Measurements from ENCODE around the gene IFT81. TPM values are rescaled to one million over a fixed set of nuclear protein-coding genes. Genes with fewer than 3 reads are reported as not detected.
A peak's percentile ranks its signal among the peaks of the same experiment; 100 is the strongest.
"Not testable (repeated sequence)": the region's sequence is repeated elsewhere in the genome, so short reads cannot be mapped to it uniquely, and the experiment has no call there.

Gene IFT81
- total and polyA plus RNA-seq, 2 donors = 7.3 to 8.0 TPM

DNA sequence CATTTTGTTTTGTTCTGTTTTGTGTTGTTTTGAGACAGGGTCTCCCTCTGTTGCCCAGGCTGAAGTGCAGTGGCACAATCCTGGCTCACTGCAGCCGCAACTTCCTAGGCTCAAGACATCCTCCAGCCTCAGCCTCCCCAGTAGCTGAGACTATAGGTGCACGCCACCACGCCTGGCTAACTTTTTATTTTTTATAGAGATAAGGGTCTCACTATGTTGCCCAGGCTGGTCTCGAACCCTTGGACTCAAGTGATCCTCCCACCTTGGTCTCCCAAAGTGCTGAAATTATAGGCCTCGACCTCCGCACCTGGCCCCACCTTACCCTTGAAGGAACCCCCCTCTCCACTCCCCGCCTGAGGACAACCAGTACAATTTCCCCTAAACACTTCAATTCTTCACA is 7.5 kb upstream of the IFT81 start:
- Histone ChIP-seq H3K4me3 (ENCODE audit: low read length in 2 of 2) (no peak overlapping the region), H3K36me3 (ENCODE audit: control insufficient read depth in 2 of 2, insufficient read depth in 2 of 2, low read length in 1 of 2) (no peaks in the 10 kb centered on the region), H3K4me1 (ENCODE audit: control insufficient read depth in 2 of 2, insufficient read depth in 2 of 2, low read length in 2 of 2) (no peaks in the 10 kb centered on the region), H3K27me3 (ENCODE audit: control insufficient read depth in 2 of 2, insufficient read depth in 1 of 2, low read length in 1 of 2) (no peaks in the 10 kb centered on the region), H3K9me3 (ENCODE audit: control insufficient read depth in 2 of 2, insufficient read depth in 1 of 2, low read length in 1 of 2) (no peaks in the 10 kb centered on the region), H3K27ac (ENCODE audit: low read depth in 1 of 2, low read length in 1 of 2) (no peak overlapping the region)
- no peak for DNase-seq (ENCODE audit: low read depth in 6 of 9, low spot score in 9 of 9)
- WGBS = 97% methylated on average over 7 of the region's 7 CpGs

DNA sequence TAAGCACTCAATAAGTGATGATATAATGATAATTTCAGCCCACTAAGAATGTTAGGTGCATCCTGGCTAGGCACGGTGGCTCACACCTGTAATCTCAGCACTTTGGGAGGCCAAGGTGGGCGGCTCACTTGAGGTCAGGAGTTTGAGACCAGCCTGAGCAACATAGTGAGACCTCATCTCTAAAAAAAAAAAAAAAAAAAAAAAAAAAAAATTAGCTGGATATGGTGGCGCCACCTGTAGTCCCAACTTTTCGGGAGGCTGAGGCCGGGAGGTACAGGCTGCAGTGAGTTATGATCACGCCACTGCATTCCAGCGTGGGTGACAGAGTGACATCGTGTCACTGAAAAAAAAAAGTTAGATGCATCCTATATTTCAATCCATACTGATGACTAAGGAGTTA is 6.9 kb upstream of the IFT81 start:
- not testable (repeated sequence) for H3K27me3 ChIP-seq (ENCODE audit: control insufficient read depth in 2 of 2, insufficient read depth in 1 of 2, low read length in 1 of 2); H3K4me3 ChIP-seq (ENCODE audit: low read length in 2 of 2); H3K27ac ChIP-seq (ENCODE audit: low read depth in 1 of 2, low read length in 1 of 2); H3K9me3 ChIP-seq (ENCODE audit: control insufficient read depth in 2 of 2, insufficient read depth in 1 of 2, low read length in 1 of 2); H3K4me1 ChIP-seq (ENCODE audit: control insufficient read depth in 2 of 2, insufficient read depth in 2 of 2, low read length in 2 of 2); DNase-seq (ENCODE audit: low read depth in 6 of 9, low spot score in 9 of 9); H3K36me3 ChIP-seq (ENCODE audit: control insufficient read depth in 2 of 2, insufficient read depth in 2 of 2, low read length in 1 of 2)
- WGBS = 95% methylated on average over 8 of the region's 8 CpGs

DNA sequence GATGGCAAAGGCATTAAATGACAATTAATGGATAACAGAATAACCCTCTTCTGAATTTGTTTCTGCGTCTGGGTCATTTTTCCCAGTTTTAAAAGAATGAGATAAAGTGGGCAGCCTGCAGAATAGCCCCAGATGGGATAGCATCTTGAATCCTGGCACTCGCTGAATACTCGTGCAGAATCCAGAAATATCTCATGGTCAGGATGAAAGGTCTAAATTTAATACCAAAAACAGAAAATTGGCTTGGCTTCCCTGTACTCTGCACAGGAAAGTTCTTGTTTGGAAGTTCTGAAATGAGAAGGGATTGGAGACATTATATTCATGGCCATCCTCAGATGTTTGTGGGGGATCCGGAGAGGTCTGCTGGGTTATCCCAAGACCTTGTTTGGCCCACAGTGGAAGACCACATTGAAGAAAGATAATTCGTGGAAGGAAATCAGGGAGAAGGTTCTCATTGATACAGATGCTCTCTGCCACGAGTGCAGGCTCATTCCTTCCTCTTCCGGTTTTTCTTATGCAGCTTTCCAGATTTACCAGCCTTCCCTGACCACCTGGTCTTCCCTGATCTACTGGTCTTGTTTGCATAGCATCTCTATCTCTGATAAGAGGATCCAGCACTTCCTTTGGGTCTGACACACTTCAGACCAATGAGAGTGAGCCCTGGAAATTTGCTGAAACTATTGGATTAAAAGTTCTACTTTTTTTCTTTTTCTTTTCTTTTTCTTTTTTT is 6.0 kb upstream of the IFT81 start:
- H3K27ac ChIP-seq (ENCODE audit: low read depth in 1 of 2, low read length in 1 of 2) = no peak overlapping the region
- H3K4me3 ChIP-seq (ENCODE audit: low read length in 2 of 2) = no peak overlapping the region
- DNase-seq (ENCODE audit: low read depth in 6 of 9, low spot score in 9 of 9) = no peak
- no peaks in the 10 kb centered on the region for H3K9me3 ChIP-seq (ENCODE audit: control insufficient read depth in 2 of 2, insufficient read depth in 1 of 2, low read length in 1 of 2)
- 62% methylated on average over 7 of the region's 7 CpGs for WGBS
- no peaks in the 10 kb centered on the region for H3K27me3 ChIP-seq (ENCODE audit: control insufficient read depth in 2 of 2, insufficient read depth in 1 of 2, low read length in 1 of 2)
- no peaks in the 10 kb centered on the region for H3K36me3 ChIP-seq (ENCODE audit: control insufficient read depth in 2 of 2, insufficient read depth in 2 of 2, low read length in 1 of 2)
- no peaks in the 10 kb centered on the region for H3K4me1 ChIP-seq (ENCODE audit: control insufficient read depth in 2 of 2, insufficient read depth in 2 of 2, low read length in 2 of 2)

DNA sequence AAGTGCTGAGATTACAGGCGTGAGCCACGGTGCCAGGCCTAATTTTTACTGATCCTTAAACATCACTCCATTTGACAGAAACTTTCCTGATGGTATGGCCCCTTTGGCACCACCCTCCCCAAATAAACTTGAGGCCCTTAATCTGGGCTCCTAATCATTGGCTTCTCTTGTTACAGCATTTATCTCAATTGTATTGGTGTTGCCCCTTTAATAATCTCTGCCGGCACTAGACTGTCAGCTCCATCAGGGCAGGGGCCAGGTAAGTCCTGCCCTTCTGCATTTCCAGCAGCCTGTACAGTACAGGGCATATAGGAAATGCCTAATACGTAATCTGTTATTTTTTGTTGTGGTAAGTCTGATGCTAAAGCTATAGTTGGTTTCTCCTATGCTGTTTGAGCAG is 1.2 kb upstream of the IFT81 start:
- Histone ChIP-seq H3K4me1 (ENCODE audit: control insufficient read depth in 2 of 2, insufficient read depth in 2 of 2, low read length in 2 of 2) (peaks cover 3 to 8% of the 10 kb centered on the region in 2 donors), H3K27ac (ENCODE audit: low read depth in 1 of 2, low read length in 1 of 2) (no peak overlapping the region), H3K9me3 (ENCODE audit: control insufficient read depth in 2 of 2, insufficient read depth in 1 of 2, low read length in 1 of 2) (no peaks in the 10 kb centered on the region), H3K4me3 (ENCODE audit: low read length in 2 of 2) (no peak overlapping the region), H3K36me3 (ENCODE audit: control insufficient read depth in 2 of 2, insufficient read depth in 2 of 2, low read length in 1 of 2) (no peaks in the 10 kb centered on the region), H3K27me3 (ENCODE audit: control insufficient read depth in 2 of 2, insufficient read depth in 1 of 2, low read length in 1 of 2) (no peaks in the 10 kb centered on the region)
- DNase-seq (ENCODE audit: low read depth in 6 of 9, low spot score in 9 of 9) = no peak
- WGBS = 95% methylated on average over 4 of the region's 4 CpGs

DNA sequence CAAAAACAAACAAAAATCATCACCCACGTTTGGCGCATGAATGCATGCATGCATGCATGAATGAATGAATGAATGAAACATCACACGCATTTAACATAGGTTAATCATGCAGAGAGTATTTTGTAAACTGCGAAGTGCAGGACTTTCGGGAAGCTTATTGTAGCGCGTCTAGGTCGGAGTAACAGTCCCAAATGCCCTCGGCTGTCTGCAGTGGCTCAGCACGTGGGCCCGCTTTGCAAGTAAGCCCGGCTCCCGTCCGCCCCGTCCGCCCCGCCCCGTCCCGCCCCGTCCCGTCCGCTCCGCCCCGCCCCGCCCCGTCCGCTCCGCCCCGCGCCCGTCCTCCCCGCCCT is 263 bp upstream of the IFT81 start:
- Histone ChIP-seq H3K27ac (ENCODE audit: low read depth in 1 of 2, low read length in 1 of 2) (no peak overlapping the region), H3K4me3 (ENCODE audit: low read length in 2 of 2) (peak overlapping the region in 1 of 2 donors; percentile 94), H3K4me1 (ENCODE audit: control insufficient read depth in 2 of 2, insufficient read depth in 2 of 2, low read length in 2 of 2) (peaks cover 3 to 8% of the 10 kb centered on the region in 2 donors), H3K36me3 (ENCODE audit: control insufficient read depth in 2 of 2, insufficient read depth in 2 of 2, low read length in 1 of 2) (peaks cover 0 to 1% of the 10 kb centered on the region in 2 donors), H3K27me3 (ENCODE audit: control insufficient read depth in 2 of 2, insufficient read depth in 1 of 2, low read length in 1 of 2) (no peaks in the 10 kb centered on the region), H3K9me3 (ENCODE audit: control insufficient read depth in 2 of 2, insufficient read depth in 1 of 2, low read length in 1 of 2) (no peaks in the 10 kb centered on the region)
- WGBS = 8% methylated on average over 32 of the region's 32 CpGs
- peak in 1 of 9 donors; percentile 26 for DNase-seq (ENCODE audit: low read depth in 6 of 9, low spot score in 9 of 9)

DNA sequence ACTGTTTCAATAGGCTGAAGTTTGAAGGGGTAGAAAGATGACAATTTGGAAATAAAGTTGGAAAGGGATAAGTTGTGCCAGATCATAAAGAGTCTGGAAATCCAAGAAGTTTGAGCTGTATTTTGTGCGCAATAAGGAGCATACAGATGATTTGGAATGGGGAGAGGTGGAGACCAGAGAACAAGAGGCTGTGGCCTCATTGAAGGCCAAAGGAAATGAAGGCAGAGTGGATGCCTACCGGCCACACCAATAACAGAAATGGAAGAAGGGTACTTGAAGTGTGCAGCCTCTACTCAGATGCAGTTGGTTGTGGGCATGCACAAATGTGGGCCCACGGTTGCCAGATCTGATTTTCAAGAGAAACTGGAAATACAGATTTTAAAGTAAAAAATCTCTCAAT is 2.4 kb downstream of the IFT81 start:
- Histone ChIP-seq H3K4me3 (ENCODE audit: low read length in 2 of 2) (no peak overlapping the region), H3K27ac (ENCODE audit: low read depth in 1 of 2, low read length in 1 of 2) (no peak overlapping the region), H3K27me3 (ENCODE audit: control insufficient read depth in 2 of 2, insufficient read depth in 1 of 2, low read length in 1 of 2) (no peaks in the 10 kb centered on the region), H3K9me3 (ENCODE audit: control insufficient read depth in 2 of 2, insufficient read depth in 1 of 2, low read length in 1 of 2) (no peaks in the 10 kb centered on the region), H3K4me1 (ENCODE audit: control insufficient read depth in 2 of 2, insufficient read depth in 2 of 2, low read length in 2 of 2) (peaks cover 3 to 8% of the 10 kb centered on the region in 2 donors), H3K36me3 (ENCODE audit: control insufficient read depth in 2 of 2, insufficient read depth in 2 of 2, low read length in 1 of 2) (peaks cover 0 to 2% of the 10 kb centered on the region in 2 donors)
- no peak for DNase-seq (ENCODE audit: low read depth in 6 of 9, low spot score in 9 of 9)
- 97% methylated on average over 3 of the region's 3 CpGs for WGBS

DNA sequence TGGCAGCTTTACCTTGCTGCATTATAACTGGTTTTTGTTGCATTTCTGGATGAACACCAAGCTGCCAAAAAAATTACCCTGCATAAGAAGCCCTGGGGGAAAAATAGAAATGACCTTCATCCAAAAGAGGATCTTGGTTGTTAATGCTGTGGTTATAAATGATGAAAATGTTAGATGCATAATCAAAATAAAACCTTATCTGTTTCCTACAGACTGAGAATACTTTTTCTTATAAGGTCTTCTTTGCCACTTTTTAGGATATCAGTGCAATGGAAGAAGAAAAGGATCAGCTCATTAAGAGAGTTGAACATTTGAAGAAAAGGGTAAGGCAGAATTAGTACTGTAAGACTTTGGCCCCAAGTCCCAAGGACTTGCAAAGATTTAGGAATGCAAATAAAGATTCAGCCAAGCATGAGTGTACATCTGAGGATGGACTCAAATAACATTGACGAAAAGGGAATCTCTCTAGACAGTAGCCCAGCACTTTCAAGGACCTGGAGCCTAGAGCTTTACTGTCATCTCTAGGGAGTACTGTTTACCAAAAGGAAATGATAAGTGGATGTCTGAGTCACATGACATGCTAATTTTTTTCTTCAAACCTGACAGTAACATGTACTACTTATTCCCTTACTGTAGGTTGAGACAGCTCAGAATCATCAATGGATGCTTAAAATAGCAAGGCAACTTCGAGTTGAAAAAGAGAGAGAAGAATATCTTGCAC is 10.7 kb downstream of the IFT81 start:
- Histone ChIP-seq H3K4me3 (ENCODE audit: low read length in 2 of 2) (no peak overlapping the region), H3K4me1 (ENCODE audit: control insufficient read depth in 2 of 2, insufficient read depth in 2 of 2, low read length in 2 of 2) (no peaks in the 10 kb centered on the region), H3K27me3 (ENCODE audit: control insufficient read depth in 2 of 2, insufficient read depth in 1 of 2, low read length in 1 of 2) (no peaks in the 10 kb centered on the region), H3K36me3 (ENCODE audit: control insufficient read depth in 2 of 2, insufficient read depth in 2 of 2, low read length in 1 of 2) (peaks cover 0 to 2% of the 10 kb centered on the region in 2 donors), H3K27ac (ENCODE audit: low read depth in 1 of 2, low read length in 1 of 2) (no peak overlapping the region), H3K9me3 (ENCODE audit: control insufficient read depth in 2 of 2, insufficient read depth in 1 of 2, low read length in 1 of 2) (no peaks in the 10 kb centered on the region)
- peak in 1 of 9 donors; percentile 21 for DNase-seq (ENCODE audit: low read depth in 6 of 9, low spot score in 9 of 9)
- WGBS = 51% methylated on average over 2 of the region's 2 CpGs

DNA sequence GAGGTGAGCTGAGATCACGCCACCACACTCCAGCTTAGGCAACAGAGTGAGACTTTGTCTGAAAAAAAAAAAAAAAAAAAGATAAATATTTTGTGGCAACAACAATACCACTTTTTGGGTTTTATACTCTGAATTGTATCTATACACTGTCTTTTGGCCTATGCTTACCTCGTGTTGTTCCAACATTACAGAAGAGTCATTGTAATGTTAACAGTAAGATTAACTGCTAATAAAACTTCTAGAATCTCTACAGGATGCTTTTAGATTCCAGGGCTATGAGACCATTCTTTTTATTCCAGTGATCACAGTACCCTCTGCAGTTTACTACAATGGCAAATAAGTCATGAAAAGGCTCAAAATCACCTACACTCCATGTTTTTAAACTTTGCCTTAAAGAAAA is 11.6 kb downstream of the IFT81 start:
- Histone ChIP-seq H3K27ac (ENCODE audit: low read depth in 1 of 2, low read length in 1 of 2) (no peak overlapping the region), H3K4me1 (ENCODE audit: control insufficient read depth in 2 of 2, insufficient read depth in 2 of 2, low read length in 2 of 2) (no peaks in the 10 kb centered on the region), H3K27me3 (ENCODE audit: control insufficient read depth in 2 of 2, insufficient read depth in 1 of 2, low read length in 1 of 2) (no peaks in the 10 kb centered on the region), H3K4me3 (ENCODE audit: low read length in 2 of 2) (no peak overlapping the region), H3K9me3 (ENCODE audit: control insufficient read depth in 2 of 2, insufficient read depth in 1 of 2, low read length in 1 of 2) (no peaks in the 10 kb centered on the region), H3K36me3 (ENCODE audit: control insufficient read depth in 2 of 2, insufficient read depth in 2 of 2, low read length in 1 of 2) (peaks cover 0 to 2% of the 10 kb centered on the region in 2 donors)
- no peak for DNase-seq (ENCODE audit: low read depth in 6 of 9, low spot score in 9 of 9)
- 90% methylated on average over 2 of the region's 2 CpGs for WGBS

DNA sequence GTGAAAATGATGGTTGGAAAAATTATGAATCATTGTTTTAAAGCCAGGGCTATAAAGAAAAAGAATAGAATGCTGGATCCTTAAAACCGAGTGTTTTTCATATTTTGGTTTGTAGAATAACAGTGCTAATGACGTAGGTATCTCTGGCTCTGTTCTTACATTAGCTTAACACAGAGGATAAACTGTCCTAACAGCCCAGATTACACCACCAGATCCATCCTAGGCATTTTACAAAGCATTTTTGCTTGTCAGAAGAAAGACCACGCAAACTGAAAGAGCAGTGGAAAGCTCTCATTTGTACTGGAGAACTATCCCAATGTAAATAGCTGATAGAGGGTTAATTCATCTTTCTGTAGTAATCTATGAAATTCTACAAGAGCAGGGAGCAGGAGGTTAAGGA is 13.6 kb downstream of the IFT81 start:
- Histone ChIP-seq H3K9me3 (ENCODE audit: control insufficient read depth in 2 of 2, insufficient read depth in 1 of 2, low read length in 1 of 2) (no peaks in the 10 kb centered on the region), H3K27me3 (ENCODE audit: control insufficient read depth in 2 of 2, insufficient read depth in 1 of 2, low read length in 1 of 2) (no peaks in the 10 kb centered on the region), H3K4me3 (ENCODE audit: low read length in 2 of 2) (no peak overlapping the region), H3K27ac (ENCODE audit: low read depth in 1 of 2, low read length in 1 of 2) (no peak overlapping the region), H3K4me1 (ENCODE audit: control insufficient read depth in 2 of 2, insufficient read depth in 2 of 2, low read length in 2 of 2) (no peaks in the 10 kb centered on the region), H3K36me3 (ENCODE audit: control insufficient read depth in 2 of 2, insufficient read depth in 2 of 2, low read length in 1 of 2) (peaks cover 0 to 2% of the 10 kb centered on the region in 2 donors)
- WGBS = 98% methylated on average over 3 of the region's 3 CpGs
- no peak for DNase-seq (ENCODE audit: low read depth in 6 of 9, low spot score in 9 of 9)
